CD4-positive, CD25-positive, alpha-beta regulatory T cell (primary cell): ENCODE data around the gene ALAS1. TPM values are rescaled to one million over a fixed set of nuclear protein-coding genes. Genes with fewer than 3 reads are reported as not detected.
A peak's percentile ranks its signal among the peaks of the same experiment; 100 is the strongest.

Source experiments
- ATAC-seq, 2 donors: fragments of 150-1000 bp; cut with Tn5 transposase; one replicate each; pipeline ENCODE4 v1.10.0; 2021; ENCODE audit warnings: low read depth in 2 of 2, moderate number of reproducible peaks in 2 of 2, moderate library complexity in 1 of 2
- DNase-seq, 3 donors: peaks; one replicate each; pipeline versions ENCODE4 v3.0.0 to v3.0.0-alpha.2; 2012 to 2022; ENCODE audit warnings: mixed read lengths in 1 of 3
- H3K27ac ChIP-seq: one replicate; pipeline ENCODE4 v1.7.0; 2013; ENCODE audit warnings: mild to moderate bottlenecking, low read length; ENCODE audit not compliant: insufficient read depth, poor library complexity, severe bottlenecking
- H3K27me3 ChIP-seq: one replicate; pipeline ENCODE4 v1.7.0; 2013; ENCODE audit warnings: low read length; ENCODE audit not compliant: control insufficient read depth, insufficient read depth
- H3K36me3 ChIP-seq: one replicate; pipeline ENCODE4 v1.7.0; 2013; ENCODE audit warnings: mild to moderate bottlenecking, low read length, moderate library complexity; ENCODE audit not compliant: control insufficient read depth, insufficient read depth
- H3K4me1 ChIP-seq: 2 replicates; pipeline ENCODE4 v1.7.0; 2013; ENCODE audit warnings: mild to moderate bottlenecking, low read length; ENCODE audit not compliant: insufficient read depth, control insufficient read depth, poor library complexity, severe bottlenecking
- H3K4me3 ChIP-seq: one replicate; pipeline ENCODE4 v1.7.0; 2013; ENCODE audit warnings: low read depth, mild to moderate bottlenecking, low read length, moderate library complexity
- H3K9me3 ChIP-seq, 2 experiments: 1 replicate in 1 of 2; 2 replicates in 1 of 2; pipeline ENCODE4 v1.7.0; 2013; ENCODE audit warnings: low read length in 2 of 2, mild to moderate bottlenecking in 1 of 2, moderate library complexity in 1 of 2; ENCODE audit not compliant: control insufficient read depth in 2 of 2
- H3K27ac Mint-ChIP-seq, 3 donors: one replicate each; pipeline ENCODE4 v1.8.0; 2020 to 2022; ENCODE audit warnings: mild to moderate bottlenecking in 3 of 3, mixed read lengths in 3 of 3, moderate library complexity in 2 of 3
- H3K27me3 Mint-ChIP-seq: one replicate; pipeline ENCODE4 v1.8.0; 2022; ENCODE audit warnings: mild to moderate bottlenecking, mixed read lengths
- H3K36me3 Mint-ChIP-seq: one replicate; pipeline ENCODE4 v1.8.0; 2020; ENCODE audit warnings: mixed read lengths
- H3K4me1 Mint-ChIP-seq, 4 donors: one replicate each; pipeline ENCODE4 v1.8.0; 2020 to 2022; ENCODE audit warnings: mixed read lengths in 4 of 4, mild to moderate bottlenecking in 1 of 4
- H3K4me3 Mint-ChIP-seq, 4 donors: one replicate each; pipeline ENCODE4 v1.8.0; 2020 to 2022; ENCODE audit warnings: mild to moderate bottlenecking in 4 of 4, mixed read lengths in 4 of 4, moderate library complexity in 3 of 4
- H3K9me3 Mint-ChIP-seq, 7 donors: one replicate each; pipeline ENCODE4 v1.8.0; 2020 to 2022; ENCODE audit warnings: mixed read lengths in 7 of 7, mild to moderate bottlenecking in 3 of 7, moderate library complexity in 2 of 7
- polyA plus RNA-seq, 4 donors: library from polyadenylated mRNA; unstranded; fragments of 300-500 nt; fragmentation: Illumina TruSeq; gene quantifications; one replicate each; pipeline ENCODE4 v1.2.3, GENCODE V29; 2021
- total RNA-seq: library from RNA; stranded (reverse); gene quantifications from one replicate; pipeline ENCODE4 v1.2.3, GENCODE V29; 2022

ALAS1 gene
- total and polyA plus RNA-seq, 5 donors from 2014 or later: 17.1 to 41.4 (median 27.7) TPM

GRCh38 chr3:52253314-52254304 lies 55.6 kb downstream of the ALAS1 start:
- H3K4me1 ChIP-seq: peaks cover 60% of the 10 kb centered on the region
- no peaks in the 10 kb centered on the region for H3K9me3 ChIP-seq
- ATAC-seq (peak; percentile 96 to 97), DNase-seq (peak; percentile 76 to 96 (median 91))
- peak overlapping the region; percentile 83 to 92 (median 88) for H3K4me3 Mint-ChIP-seq
- H3K27me3 ChIP-seq: no peaks in the 10 kb centered on the region
- peak overlapping the region; percentile 95 for H3K27ac ChIP-seq
- H3K36me3 ChIP-seq: peaks cover 49% of the 10 kb centered on the region
- H3K36me3 Mint-ChIP-seq: peaks cover 51% of the 10 kb centered on the region
- peaks cover 5 to 96% (median 54%) of the 10 kb centered on the region in 4 donors for H3K4me1 Mint-ChIP-seq
- H3K27me3 Mint-ChIP-seq: no peaks in the 10 kb centered on the region
- peak overlapping the region; percentile 97 to 100 (median 98) for H3K27ac Mint-ChIP-seq
- peak overlapping the region; percentile 70 for H3K4me3 ChIP-seq
- H3K9me3 Mint-ChIP-seq: no peaks in the 10 kb centered on the region

DNA sequence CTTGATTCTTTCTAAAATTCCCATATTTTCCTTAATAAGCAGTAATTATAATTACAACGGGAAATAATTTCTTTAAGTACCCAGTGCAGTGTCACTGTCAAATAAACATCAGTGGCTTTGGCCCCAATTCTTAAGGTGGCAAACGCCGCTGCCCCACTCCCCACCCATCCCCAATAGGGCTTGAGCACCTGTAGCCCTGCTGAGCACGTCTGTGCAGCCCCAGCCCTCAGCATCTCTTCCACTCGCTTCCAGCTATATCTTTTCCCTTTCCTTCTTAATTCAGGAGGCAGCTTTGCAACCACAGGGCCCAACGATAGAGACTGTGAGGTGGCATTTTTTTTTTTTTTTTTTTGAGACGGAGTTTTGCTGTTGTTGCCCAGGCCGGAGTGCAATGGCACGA lies 56.6 kb downstream of the ALAS1 start:
- H3K27ac ChIP-seq: peak overlapping the region; percentile 95
- H3K27me3 ChIP-seq: no peaks in the 10 kb centered on the region
- no peaks in the 10 kb centered on the region for H3K9me3 ChIP-seq
- peak overlapping the region in 3 of 4 donors; percentile 39 to 83 (median 46) for H3K4me3 Mint-ChIP-seq
- H3K4me3 ChIP-seq: no peak overlapping the region
- no peaks in the 10 kb centered on the region for H3K27me3 Mint-ChIP-seq
- H3K4me1 ChIP-seq: peaks cover 58% of the 10 kb centered on the region
- H3K36me3 ChIP-seq: peaks cover 49% of the 10 kb centered on the region
- H3K36me3 Mint-ChIP-seq: peaks cover 52% of the 10 kb centered on the region
- H3K9me3 Mint-ChIP-seq: no peaks in the 10 kb centered on the region
- ATAC-seq (no peak), DNase-seq (no peak)
- peaks cover 12 to 95% (median 56%) of the 10 kb centered on the region in 4 donors for H3K4me1 Mint-ChIP-seq
- peak overlapping the region; percentile 83 to 100 (median 98) for H3K27ac Mint-ChIP-seq

- H3K4me1 Mint-ChIP-seq: peaks cover 12 to 96% (median 57%) of the 10 kb centered on the region in 4 donors
- no peaks in the 10 kb centered on the region for H3K27me3 Mint-ChIP-seq
- H3K27ac Mint-ChIP-seq: peak overlapping the region; percentile 39 to 98 (median 94)
Observed at GRCh38 chr3:52256159-52256558, 58.2 kb downstream of the ALAS1 start.

DNA sequence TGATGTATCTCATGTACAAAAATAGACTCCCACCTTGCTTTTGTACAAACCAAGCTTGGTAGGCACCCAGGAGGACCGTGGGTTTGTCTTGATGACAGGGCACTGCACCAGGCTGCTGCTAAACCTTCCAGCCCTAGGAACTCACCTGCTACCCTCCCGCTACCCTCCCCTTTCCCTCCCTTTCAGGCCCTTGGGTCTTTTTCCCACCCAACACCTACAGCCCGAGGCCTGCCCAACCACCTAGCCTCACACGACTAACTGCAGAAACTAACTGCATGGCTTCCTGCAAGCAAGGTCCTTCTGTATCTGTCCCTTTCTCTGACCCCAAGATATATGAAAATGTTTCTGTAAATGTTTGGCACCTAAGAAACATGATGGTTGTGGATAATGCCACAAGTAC lies 58.7 kb downstream of the ALAS1 start:
- Mint-ChIP-seq H3K4me3 (peak overlapping the region in 1 of 4 donors; percentile 39), H3K36me3 (peaks cover 54% of the 10 kb centered on the region), H3K9me3 (no peaks in the 10 kb centered on the region), H3K27me3 (no peaks in the 10 kb centered on the region), H3K4me1 (peaks cover 15 to 96% (median 61%) of the 10 kb centered on the region in 4 donors), H3K27ac (peak overlapping the region; percentile 60 to 98 (median 94))
- DNase-seq (no peak), ATAC-seq (no peak)
- no peaks in the 10 kb centered on the region for H3K27me3 ChIP-seq
- no peak overlapping the region for H3K27ac ChIP-seq
- H3K36me3 ChIP-seq: peaks cover 64% of the 10 kb centered on the region
- no peaks in the 10 kb centered on the region for H3K9me3 ChIP-seq
- peaks cover 57% of the 10 kb centered on the region for H3K4me1 ChIP-seq
- H3K4me3 ChIP-seq: no peak overlapping the region

More at GRCh38 chr3:52256159-52256558, 58.2 kb downstream of the ALAS1 start:
- H3K4me3 ChIP-seq: no peak overlapping the region
- H3K4me1 ChIP-seq: peaks cover 53% of the 10 kb centered on the region
- DNase-seq (no peak), ATAC-seq (no peak)
- peak overlapping the region in 1 of 4 donors; percentile 39 for H3K4me3 Mint-ChIP-seq
- H3K9me3 ChIP-seq: no peaks in the 10 kb centered on the region
- peaks cover 60% of the 10 kb centered on the region for H3K36me3 ChIP-seq
- no peaks in the 10 kb centered on the region for H3K27me3 ChIP-seq
- H3K27ac ChIP-seq: peak overlapping the region; percentile 95
- peaks cover 51% of the 10 kb centered on the region for H3K36me3 Mint-ChIP-seq
- no peaks in the 10 kb centered on the region for H3K9me3 Mint-ChIP-seq

- Mint-ChIP-seq H3K27ac (peak overlapping the region; percentile 56 to 81 (median 59)), H3K4me1 (peaks cover 16 to 97% (median 59%) of the 10 kb centered on the region in 4 donors), H3K4me3 (peak overlapping the region in 1 of 4 donors; percentile 15), H3K27me3 (no peaks in the 10 kb centered on the region), H3K36me3 (peaks cover 58% of the 10 kb centered on the region), H3K9me3 (no peaks in the 10 kb centered on the region)
- H3K36me3 ChIP-seq: peaks cover 76% of the 10 kb centered on the region
- no peaks in the 10 kb centered on the region for H3K27me3 ChIP-seq
- H3K4me3 ChIP-seq: no peak overlapping the region
- no peak for DNase-seq
- ATAC-seq: no peak
- H3K4me1 ChIP-seq: peaks cover 56% of the 10 kb centered on the region
- H3K9me3 ChIP-seq: no peaks in the 10 kb centered on the region
- H3K27ac ChIP-seq: peak overlapping the region; percentile 57
Observed at GRCh38 chr3:52257911-52258310, 60.0 kb downstream of the ALAS1 start.

- Histone ChIP-seq H3K27ac (peak overlapping the region; percentile 25), H3K27me3 (no peaks in the 10 kb centered on the region), H3K36me3 (peaks cover 88% of the 10 kb centered on the region), H3K4me3 (no peak overlapping the region), H3K9me3 (no peaks in the 10 kb centered on the region), H3K4me1 (peaks cover 51% of the 10 kb centered on the region)
- no peak for DNase-seq
- no peaks in the 10 kb centered on the region for H3K9me3 Mint-ChIP-seq
- H3K36me3 Mint-ChIP-seq: peaks cover 66% of the 10 kb centered on the region
- H3K4me1 Mint-ChIP-seq: peaks cover 24 to 97% (median 60%) of the 10 kb centered on the region in 4 donors
- H3K4me3 Mint-ChIP-seq: peak overlapping the region in 1 of 4 donors; percentile 15
- H3K27me3 Mint-ChIP-seq: no peaks in the 10 kb centered on the region
- ATAC-seq: no peak
- H3K27ac Mint-ChIP-seq: peak overlapping the region in 1 of 3 donors; percentile 81
Observed at GRCh38 chr3:52259035-52259434, 61.1 kb downstream of the ALAS1 start.

- peak overlapping the region; percentile 25 for H3K27ac ChIP-seq
- Mint-ChIP-seq H3K36me3 (peaks cover 70% of the 10 kb centered on the region), H3K27ac (peak overlapping the region in 1 of 3 donors; percentile 81), H3K27me3 (no peaks in the 10 kb centered on the region), H3K4me3 (no peak overlapping the region), H3K4me1 (peaks cover 27 to 97% (median 60%) of the 10 kb centered on the region in 4 donors), H3K9me3 (peaks cover 0 to under 1% (median 0%) of the 10 kb centered on the region in 7 donors)
- ATAC-seq: no peak
- H3K36me3 ChIP-seq: peaks cover 92% of the 10 kb centered on the region
- DNase-seq: no peak
- no peak overlapping the region for H3K4me3 ChIP-seq
- H3K4me1 ChIP-seq: peaks cover 49% of the 10 kb centered on the region
- H3K27me3 ChIP-seq: no peaks in the 10 kb centered on the region
- H3K9me3 ChIP-seq: no peaks in the 10 kb centered on the region
Observed at GRCh38 chr3:52259448-52259847, 61.5 kb downstream of the ALAS1 start.
